HG02885 (cell line): ENCODE data around the gene CNTNAP5.
"Not testable (repeated sequence)": the region's sequence is repeated elsewhere in the genome, so short reads cannot be mapped to it uniquely, and the experiment has no call there.

Experiments used
- ATAC-seq: cut with Tn5 transposase; IDR thresholded peaks from one replicate; pipeline ENCODE4 v1.9.1; 2021; ENCODE audit warnings: mild to moderate bottlenecking; ENCODE audit not compliant: unreplicated experiment, poor library complexity

Gene CNTNAP5

DNA sequence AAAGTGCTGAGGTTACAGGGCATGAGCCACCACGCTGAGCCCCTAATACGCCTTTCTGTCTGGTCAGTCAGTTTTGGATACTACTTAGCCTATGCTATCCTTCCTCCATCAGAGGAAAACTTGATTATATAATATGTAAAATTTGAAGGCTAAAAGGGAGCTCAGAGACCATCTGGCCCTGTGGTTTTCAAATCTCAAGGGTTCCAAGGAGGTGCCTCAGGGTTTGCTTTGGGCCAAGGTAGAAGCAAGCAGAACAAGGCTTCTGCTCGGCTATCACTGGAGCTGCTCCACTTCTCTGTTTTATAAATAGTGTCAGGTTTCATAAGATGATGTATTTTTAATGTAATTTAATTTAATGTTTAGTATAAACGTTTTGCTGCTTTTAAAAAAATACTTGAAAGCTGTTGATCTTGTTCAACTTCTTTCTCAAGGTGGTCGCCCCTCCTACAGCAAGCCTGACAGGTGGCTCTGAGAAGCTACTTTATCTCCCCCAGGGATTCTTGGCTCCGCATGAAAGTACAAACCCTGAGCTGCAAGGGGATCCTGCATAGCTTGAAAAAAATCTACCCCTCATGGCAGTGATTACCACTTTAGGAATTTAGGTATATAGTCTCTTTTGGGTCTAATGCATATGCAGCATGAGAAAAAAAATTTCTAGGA, 290.3 kb downstream of the CNTNAP5 start:
- no peak for ATAC-seq

DNA sequence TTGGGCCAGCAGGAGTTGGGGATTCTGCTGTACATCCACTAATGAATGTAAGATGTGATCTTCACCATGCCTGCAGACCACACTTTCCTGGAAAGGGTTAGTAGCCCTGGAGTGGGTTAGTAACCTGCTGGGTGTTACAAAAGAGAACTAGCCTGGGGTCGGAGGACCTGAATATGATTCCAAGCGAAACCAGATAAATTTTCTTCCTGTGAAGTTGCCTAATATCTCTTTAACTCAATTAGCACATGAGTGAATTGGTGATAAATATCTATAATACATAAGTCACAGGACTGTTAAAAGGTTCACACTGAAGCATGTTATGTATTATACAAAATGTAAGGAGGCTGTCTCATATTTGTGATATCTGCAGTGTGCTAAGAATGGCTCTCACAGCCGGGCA, 291.0 kb downstream of the CNTNAP5 start:
- ATAC-seq: no peak

DNA sequence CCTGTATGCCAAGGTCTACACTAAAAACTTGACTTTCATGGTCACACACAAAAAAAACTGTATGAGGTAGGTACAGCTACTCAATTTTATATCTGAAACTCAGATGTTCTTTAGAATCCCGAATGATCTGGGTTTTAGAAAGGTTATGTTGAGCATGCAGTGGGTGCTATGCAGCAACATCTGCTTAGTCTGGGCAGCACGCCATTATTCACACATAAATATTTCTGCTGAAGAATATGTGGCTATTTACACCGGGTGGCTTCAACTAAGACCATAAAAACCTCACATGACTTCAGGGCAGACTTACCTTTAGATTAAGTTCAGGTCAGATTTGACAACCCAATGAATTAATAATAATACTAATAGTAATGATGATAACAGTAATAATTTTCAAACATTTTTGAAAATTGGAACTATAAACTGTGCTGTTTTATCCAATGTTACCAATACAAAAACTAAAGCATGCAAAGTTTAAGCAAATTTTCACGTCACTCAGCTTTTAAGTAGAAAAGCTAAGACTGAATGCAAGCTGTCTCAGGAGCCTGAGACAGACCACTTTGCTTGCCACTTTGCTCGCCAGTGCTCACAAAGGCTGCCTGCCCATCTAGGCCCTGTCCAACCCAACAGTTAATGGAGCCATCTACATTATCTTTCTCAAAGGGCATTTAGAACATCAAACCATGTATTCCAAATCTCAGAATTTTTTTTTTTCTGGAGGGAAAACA, 292.0 kb downstream of the CNTNAP5 start:
- no peak for ATAC-seq

DNA sequence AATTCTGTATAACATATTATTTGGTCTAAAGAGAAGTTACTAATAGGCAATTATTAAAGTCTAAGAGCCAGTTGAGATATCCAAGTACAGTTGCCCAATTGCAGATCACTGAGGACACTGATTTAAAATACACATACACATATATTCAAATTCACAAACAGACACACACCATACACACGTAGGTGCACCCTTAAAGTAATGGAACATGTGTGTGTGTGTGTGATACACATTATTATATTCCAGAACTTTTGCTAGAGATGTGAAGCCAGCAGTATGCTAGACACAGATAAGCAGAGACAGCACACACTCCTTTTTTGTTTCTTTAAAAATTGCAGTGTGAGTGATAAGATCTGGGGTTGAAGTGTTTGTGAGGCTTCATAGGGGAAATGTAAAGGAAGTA, 292.5 kb downstream of the CNTNAP5 start:
- no peak for ATAC-seq

DNA sequence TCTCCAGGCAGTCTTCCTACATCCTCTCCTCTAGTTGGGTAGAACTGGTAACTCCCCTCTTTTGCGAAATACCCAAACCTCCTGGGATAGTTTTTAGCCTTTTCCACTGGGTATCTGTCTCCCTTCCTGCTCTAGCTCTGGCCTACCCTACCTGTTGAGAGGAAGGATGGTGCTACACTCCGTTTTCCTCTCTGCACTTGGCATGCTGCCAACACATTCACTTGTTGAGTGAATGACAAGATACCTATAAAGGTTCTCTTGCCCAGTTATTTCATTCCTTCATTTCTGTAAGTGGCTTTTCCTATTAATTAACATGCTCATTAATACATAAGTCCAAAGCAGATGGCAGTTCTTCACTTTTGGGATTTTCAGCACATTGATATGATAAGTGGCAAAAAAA, 293.8 kb downstream of the CNTNAP5 start:
- ATAC-seq: no peak

DNA sequence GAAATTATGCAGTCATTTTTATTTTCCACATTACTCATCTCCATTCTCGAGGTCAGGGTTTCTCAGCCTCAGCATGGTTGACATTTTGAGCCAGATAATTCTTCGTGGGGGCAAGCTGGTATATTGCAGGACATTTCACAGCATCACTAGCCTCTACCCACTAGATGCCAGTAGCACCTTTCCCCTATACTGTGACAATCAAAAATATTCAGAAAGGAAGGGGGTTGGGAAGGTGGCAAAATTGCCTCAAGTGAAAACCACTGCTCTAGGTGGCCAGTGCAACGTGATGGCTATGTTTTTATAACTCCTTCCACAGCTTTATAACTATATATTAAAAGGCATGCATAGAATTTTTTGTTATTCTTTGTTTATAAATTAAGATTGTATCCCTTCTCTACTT, 294.5 kb downstream of the CNTNAP5 start:
- no peak for ATAC-seq

DNA sequence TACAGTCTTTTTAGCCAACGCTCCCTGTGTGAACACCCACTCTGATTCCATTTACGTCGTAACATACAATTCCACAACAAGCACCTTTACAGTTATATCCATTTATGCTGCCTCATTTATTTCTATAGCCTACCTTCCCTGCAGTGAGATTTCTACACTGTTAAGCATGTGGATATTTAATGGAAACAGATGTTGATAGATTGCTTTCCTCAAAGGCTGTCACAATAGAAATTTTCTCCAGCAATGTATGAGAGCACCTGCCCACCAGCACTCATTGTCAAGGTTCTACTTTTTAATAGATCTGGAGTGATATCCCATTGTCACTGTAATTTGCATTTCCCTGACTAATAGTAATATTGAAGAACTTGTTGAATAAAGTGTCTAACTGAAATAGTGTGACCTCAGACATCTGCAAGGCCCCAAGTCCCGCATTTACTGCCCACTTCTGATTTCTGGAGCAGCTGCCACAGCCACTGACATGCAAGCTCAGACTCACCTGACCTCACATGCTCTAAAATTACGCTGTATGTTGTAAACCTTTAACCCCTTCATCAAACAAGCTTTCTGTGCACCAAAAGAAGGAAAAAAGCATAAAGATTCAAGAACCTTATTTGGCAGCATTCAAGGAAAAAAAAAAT, 295.1 kb downstream of the CNTNAP5 start:
- ATAC-seq: no peak

DNA sequence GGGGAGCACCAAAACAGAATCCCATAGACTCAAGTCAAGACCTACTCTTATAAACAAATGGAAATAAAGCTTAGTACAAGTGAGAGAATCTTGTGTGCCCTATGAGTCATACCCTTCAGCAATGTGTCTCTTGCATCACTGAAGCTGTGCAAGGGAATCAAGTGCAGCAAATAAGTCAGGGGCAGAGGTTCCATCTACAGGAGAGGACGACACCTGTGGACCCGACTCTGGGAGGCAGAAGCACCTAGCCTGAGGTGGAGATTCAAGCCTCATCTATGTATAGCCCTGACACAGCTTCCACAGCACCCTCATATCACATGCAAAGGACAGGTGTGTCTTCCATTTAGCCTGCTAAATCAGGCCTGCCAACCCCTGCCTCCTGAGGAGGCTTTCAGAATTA, 298.2 kb downstream of the CNTNAP5 start:
- ATAC-seq: no peak

DNA sequence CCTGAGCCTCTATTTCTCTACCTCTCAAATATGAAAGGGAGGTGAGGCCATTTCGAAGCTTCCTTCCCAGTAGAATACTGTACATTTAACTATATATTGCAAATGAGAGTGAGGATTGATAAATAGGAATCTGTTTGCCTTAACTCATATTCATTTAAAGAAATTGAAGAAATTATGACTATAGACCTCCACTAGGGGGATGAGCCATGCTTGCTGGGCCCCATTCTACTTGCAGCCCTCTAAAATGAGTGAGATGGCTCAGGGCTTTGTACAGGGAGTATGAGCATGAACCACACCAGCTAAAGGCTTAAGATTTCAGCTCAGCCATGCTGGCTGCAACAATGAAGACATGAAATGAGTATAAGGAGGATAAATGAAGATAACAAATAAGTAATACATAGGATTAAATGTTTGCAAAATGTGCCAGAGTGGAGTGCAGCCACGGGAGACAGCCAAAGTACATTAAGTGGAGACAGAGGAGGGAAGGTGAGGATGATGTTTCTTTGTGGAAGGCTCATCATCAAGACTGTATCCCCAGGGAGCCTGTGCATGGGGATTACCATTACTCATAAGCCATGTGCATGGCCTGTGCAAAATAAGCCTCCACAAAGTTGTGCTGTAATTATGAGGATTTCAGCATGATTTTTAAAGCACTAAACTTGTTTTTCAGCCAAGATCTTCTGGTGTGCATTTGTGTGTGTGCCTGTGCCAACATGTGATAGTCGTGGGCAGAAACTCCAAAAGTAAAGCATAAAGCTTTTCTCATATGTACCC, 300.8 kb downstream of the CNTNAP5 start:
- ATAC-seq: no peak

DNA sequence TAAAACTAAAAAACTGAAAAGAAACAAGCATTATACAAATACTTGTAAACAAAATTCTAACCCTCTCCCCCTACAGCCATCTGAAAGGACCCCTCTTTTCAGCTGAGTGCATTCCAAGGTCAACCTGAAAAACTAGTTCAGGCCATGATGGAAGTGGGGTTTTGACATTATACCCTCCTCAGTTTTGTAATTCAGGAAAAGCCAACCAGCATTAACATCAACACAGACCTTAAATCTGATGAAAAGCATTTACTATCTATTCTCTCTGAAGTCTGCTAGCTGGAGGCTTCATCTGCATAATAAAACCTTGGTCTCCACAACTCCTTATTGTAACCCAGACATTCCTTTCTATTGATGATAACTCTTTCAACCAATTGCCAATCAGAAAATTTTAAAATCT, 302.2 kb downstream of the CNTNAP5 start:
- no peak for ATAC-seq

DNA sequence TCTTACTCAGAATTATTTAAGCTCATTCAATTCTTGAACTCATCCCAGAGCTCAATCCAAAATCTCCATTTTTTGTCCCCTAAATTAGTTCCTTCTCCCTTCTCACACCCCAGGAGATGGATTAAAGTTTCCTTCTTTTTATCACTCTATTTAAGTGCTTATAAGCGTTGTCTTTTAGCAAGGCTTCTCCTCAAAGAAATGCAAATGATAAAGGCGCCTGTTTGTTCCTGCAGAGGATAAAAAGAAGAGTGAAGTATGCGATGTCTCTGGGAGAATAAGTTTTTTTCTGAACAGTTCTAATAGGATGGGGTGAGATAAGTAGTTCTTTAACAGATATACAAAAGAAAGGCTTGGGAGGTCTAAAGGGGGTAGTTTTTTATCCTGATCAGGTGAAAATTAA, 303.3 kb downstream of the CNTNAP5 start:
- ATAC-seq: no peak

DNA sequence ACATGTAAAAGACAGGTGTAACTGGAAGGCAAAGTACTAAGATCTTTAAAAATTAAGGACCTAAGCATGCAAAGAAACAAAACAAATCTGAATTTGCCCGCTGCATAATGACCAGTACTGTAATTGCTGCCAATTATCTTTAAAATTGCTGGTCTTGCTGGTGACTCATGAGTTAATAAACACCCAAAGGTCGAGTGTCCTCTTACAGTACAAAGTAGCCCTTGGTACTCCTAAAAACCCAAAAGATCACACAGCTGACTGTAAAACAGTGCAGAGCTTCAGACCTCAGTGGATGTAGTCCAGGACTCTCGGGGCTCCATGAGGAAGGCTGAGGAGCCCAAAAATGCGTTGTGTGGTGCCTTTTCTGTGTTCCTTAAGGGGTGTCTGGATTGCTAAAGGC, 308.7 kb downstream of the CNTNAP5 start:
- ATAC-seq: no peak

DNA sequence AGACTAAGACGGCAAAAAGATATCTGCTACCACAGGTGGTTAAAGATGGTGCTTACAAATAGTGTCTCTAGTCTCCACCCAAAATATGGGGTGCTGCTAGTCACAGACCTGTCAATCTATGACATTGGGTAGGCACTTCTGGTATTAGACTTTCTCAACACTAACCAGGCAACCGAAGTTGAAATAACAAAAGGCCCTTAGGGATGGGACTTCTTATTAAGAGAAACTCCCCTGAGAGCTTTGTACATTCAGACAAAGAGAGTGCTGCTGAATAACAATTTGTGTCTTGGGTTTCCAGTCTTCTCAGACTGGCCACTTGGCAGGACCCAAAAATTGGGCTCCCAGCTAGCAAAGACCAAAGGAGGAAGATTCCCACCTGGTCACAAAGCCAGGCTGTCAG, 310.0 kb downstream of the CNTNAP5 start:
- ATAC-seq: no peak

DNA sequence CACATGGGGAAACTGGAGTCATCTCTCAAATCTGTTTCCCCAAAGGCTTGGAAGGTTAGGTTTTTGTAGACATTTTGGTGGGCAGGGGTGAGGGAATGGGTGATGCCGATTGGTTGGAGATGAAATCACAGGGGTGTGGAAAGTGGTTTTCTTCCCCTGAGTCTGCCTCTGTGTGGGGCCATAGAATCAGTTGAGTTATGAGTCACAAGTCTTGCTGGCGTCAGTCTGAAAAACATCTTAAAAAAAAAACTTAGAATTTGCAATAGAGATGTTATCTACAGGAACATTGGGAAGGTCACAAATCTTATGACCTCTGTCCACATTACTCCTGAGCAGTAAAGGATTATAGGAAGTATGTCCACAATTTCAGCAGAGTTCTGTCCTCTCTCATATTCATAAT, 314.6 kb downstream of the CNTNAP5 start:
- ATAC-seq: no peak

DNA sequence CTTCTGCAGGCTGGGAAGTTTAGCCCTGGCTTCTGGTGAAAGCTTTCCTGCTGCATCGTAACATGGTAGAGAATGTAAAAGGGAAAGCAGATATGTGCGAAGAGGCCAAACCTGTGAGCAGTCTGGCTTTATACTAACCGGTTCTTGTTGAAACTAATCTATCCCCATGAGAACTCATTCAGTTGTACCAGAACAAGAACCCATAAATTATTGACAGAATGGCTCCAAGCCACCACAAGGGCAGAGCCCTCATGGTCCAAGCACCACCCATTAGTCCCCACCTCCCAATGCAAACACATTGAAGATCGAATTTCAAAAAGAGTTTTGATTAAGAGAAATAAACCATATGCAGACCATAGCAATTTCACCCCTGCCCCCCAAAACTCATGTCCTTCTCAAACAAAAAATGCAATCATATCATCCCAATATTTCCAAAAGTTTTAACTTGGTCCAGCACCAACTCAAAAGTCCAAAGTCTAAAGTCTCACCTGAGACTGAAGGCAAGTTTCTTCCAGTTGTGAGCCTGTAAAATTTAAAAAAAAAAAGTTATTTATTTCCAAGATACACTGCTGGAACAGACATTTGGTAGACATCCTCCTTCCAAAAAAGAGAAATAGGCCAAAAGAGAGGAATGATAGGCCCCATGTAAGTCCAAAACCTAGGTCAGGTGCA, 318.9 kb downstream of the CNTNAP5 start:
- ATAC-seq: no peak

DNA sequence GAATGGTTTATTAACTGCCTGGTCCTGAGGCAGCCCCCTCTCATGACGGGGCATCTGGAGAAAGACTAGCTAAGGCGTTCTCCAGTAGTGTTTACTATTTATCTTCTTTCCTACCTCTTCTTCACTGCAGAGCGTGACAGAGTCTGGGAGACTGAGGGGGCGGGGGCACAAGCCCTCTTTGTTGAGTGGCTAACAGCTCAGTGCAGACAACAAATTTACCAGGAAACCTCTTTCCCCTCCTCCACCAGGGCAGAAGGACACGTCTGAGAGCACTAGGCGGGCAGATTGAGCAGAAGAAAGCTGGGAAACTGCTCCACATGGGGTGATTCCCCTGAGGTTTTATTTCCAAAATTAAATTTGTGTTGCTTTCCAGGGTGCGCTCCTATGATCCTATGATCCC, 322.1 kb downstream of the CNTNAP5 start:
- no peak for ATAC-seq

DNA sequence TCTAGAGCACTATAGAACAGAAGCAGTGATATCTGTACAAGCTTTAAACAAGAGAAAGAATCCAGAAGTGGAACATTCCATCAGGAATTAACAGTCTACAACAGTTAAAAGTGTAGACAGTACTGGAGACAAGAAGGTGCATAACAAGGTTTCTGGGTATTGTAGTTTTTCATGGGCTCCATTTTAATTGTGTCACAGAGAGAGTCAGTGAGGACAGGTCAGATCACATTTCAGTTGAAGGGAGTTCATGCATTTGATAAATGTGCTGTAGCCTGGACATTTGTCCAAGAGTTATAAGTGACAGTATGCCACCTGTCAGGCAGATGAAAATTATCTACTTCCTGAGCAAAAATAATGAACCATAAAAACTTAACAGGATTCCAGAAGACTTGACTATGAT, 328.6 kb downstream of the CNTNAP5 start:
- ATAC-seq: no peak

DNA sequence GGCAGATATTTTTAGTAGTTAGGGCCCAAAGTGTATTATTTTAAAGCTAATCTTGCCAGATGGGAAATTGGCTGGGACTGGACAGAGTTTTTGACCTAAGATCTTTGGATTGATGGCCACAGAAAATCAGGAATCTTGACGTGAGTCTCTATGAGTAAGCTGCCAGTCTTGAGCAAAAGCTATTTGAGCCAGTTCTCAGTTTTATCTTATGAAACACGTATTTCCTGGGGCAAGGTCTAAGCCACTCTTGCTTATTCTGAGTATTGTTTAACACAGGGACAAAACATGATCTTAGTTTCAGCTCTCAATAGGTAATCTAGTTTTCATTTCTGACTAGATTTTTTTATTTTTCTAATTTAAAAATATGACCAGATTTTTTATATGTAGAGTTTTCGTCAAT, 329.4 kb downstream of the CNTNAP5 start:
- ATAC-seq: no peak

DNA sequence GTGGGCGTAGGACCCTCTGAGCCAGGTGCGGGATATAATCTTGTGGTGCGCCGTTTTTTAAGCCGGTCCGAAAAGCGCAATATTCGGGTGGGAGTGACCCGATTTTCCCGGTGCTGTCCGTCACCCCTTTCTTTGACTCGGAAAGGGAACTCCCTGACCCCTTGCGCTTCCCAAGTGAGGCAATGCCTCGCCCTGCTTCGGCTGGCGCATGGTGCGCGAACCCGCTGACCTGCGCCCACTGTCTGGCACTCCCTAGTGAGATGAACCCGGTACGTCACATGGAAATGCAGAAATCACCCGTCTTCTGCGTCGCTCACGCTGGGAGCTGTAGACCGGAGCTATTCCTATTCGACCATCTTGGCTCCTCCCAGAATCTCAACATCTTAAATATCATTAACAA, 336.9 kb downstream of the CNTNAP5 start:
- ATAC-seq: not testable (repeated sequence)

DNA sequence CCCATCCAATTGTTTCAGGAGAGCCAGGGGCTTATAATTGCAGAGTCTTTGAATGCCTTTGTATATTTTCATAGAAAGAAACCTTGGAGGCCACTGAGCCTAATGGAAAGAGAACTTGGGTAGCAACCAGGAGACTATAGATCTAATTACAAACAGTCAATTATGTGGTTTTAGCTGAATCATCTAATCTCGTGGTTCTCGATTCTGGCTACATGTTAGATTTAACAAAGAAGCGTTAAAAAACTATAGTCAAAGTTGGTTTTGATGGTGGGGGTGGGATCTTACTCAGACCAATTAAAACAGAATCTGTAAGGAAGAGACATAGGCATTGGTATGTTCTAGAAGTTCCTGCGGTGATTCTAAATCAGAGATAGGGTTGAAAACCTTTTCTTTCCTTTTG, 344.1 kb downstream of the CNTNAP5 start:
- no peak for ATAC-seq
